ENCODE measurements around the gene CDH8. TPM values are rescaled to one million over a fixed set of nuclear protein-coding genes. Genes with fewer than 3 reads are reported as not detected.
"Not testable (repeated sequence)": the region's sequence is repeated elsewhere in the genome, so short reads cannot be mapped to it uniquely, and the experiment has no call there.

The CDH8 gene
- polyA plus RNA-seq, 3 donors, result 4.1 to 4.9 (median 4.7) TPM

DNA sequence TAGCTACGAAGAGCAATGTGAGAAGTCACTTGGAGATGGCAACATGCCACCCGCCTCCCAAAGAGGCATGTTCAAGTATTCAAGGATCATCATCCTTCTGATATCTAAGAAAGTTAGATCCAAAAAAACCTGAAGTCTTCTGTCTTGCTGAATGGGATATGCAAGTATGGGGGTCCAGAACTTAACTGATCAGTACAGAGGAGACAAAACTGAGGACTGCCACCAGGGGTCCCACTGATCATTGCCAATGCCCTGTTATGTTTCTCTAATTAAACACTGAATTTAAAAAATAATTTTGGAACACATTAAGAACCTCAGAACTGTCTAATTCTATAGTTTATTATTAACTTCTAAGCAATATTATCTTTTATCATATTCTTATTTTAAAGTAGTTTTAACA is 99.7 kb downstream of the CDH8 start:
- DNase-seq, result no peak

DNA sequence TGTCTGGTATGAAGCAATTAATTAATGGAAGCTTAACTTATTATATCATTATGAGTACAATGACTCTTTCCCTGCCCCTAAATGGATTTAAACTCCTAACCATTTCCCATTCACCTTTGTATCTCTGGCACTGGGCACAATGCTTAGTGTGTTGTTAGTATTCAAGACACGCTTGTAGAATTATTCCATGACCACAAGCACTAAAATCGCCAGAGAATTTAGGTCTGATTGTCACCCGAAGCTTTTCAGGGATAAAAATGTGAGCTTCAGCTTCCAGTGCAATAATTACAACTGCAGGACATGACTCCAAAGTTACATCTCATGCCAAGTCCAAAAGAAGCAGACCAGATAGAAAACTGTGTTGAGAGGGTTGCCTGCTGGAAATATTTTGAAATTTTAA is 101.6 kb downstream of the CDH8 start:
- no peak for DNase-seq

DNA sequence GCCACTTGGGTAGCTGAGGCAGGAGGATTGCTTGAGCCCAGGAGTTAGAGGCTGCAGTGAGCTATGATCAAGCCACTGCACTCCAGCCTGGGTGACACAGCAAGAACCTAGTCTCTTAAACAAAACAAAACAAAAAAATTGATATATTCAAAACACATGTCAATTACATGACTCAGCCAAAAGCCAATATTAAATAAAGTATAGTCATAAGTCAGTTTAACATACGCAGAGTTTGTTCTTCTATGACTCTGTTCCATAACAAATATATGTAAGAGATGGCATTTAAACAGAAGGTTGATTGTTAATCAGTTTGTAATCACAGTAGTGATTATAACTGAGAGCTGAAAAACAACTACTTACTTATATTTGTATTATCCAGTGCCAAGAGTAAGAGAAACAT is 106.5 kb downstream of the CDH8 start:
- no peak for DNase-seq

DNA sequence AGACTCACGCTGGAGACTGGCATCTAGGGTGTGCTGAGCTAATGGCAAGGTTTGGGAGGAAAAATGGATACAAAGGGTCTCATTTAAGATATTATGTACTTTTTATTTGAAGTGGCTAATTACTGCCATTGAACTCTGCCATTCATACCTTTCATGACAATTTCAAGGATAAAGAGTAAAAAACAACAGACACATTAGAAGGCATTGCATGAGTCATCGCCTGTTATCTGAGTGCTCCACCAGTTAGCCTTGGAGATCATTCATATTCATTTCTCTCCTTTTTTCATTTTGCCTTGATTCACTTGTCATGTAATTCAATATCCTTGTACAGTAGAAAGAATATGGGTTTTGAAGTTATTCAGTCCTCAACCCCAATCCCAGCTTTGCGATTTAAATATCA is 109.5 kb downstream of the CDH8 start:
- DNase-seq, result no peak

DNA sequence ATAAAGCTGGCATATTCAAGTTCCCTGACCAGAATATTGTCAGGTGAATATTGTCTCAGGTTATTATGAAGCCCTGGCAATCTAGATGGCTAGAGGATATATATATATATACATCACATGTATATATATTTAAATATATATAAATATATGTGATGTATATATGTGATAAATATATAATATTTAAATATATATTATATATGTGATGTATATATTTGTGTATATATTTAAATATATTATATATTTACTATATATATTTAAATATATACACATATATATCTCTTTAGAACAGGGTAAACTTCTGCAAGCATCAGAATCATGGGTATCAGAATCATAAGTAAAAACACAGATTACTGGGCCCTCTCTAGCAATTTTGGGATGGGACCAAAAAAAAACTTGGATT is 112.6 kb downstream of the CDH8 start:
- no peak for DNase-seq

DNA sequence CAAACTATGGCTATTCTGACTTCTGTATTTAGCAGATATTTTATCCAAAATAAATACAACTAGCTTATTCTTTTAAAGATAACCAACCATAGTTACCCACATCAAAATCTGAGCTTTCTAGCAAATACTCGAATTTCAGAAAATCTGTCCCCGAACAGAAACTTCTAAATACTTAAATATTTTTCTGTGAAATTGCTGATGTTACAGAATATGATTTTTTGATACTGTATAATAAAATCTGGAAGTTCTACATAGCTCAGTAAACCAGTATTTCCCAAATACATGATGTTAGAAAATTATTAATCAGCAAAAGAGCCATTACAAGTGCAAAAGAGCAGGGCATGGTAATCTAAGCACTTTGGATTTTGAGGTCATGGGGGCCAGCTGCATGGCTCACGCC is 114.9 kb downstream of the CDH8 start:
- DNase-seq, result no peak

DNA sequence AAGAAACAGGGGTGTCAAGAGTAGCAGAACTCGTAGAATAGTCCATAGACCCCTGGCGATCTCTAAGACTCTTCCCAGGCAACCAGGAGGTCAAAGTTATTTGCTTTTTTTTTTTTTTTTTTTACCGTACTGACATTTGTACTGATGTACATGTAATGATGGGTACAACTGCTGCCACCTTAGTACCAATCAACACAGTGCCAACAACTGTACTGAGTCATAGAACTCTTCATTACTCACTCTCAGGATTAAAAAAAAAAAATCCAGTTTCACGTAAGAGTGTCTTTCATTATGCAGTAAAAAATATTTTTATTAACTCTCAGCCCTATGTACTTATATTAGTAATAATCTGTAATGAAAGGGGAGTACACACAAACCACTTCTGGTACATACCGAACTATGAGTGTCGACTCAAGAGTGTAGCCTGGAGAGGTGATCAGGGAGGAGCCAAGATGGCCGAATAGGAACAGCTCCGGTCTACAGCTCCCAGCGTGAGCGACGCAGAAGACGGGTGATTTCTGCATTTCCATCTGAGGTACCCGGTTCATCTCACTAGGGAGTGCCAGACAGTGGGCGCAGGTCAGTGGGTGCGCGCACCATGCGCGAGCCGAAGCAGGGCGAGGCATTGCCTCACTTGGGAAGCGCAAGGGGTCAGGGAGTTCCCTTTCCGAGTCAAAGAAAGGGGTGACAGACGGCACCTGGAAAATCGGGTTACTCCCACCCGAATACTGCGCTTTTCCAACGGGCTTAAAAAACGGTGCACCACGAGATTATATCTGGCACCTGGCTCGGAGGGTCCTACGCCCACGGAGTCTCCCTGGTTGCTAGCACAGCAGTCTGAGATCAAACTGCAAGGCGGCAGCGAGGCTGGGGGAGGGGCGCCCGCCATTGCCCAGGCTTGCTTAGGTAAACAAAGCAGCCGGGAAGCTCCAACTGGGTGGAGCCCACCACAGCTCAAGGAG is 118.1 kb downstream of the CDH8 start:
- DNase-seq, result not testable (repeated sequence)

DNA sequence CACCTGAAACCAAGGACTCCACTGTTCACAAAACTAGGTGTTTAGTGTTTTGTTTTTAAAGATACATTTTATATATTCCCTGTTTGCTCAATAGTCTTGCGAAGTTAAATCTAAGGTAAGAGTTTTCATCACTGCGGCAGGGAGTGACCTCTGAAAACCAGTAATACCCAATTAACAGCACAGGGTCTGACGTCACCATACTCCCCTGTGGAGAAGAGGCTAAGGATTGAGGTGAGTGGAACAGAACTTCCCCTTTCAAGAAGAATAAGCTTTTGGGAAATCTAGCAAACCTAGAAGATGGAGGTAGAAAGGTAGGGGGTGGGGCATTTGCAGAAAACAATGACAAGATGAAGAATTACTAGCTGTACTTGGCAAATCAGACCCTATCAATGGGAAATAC is 120.7 kb downstream of the CDH8 start:
- DNase-seq, result no peak

DNA sequence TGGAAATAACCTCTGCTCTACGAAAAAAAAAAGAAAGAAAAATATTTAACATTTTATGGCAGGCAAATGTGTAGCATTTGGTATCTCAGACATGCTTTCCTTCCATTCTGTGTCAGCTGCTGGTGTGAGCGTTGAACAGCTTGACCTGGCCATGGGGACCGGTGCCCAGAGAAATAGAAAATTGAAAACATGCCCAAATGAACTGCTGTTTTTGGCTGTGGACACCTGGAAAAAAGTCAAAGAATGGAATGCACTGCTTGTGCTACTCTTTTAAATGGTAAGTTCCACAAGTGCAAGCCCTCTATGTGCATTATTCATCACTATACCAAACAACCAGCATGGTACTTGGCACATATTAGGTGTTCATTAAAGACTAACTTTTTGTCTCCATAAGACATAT is 127.2 kb downstream of the CDH8 start:
- no peak for DNase-seq

DNA sequence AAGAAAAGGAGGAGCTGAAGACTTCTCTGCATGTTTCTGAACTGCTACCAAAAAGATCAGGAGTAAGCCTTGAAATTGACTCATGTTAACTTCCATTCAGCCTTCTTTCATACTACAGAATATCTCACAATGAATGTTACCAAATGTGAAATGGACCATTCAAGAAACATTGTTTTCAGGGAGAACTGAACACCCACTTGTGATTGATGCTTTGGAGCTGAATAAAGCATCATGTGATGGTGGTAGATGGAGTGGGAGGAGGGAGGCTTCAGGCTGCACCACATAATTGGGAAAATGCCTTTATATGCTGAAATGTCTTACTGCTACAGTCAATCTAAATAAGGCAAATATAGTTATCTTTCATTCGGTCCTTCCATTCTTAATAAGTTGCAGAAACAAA is 127.8 kb downstream of the CDH8 start:
- DNase-seq, result no peak

DNA sequence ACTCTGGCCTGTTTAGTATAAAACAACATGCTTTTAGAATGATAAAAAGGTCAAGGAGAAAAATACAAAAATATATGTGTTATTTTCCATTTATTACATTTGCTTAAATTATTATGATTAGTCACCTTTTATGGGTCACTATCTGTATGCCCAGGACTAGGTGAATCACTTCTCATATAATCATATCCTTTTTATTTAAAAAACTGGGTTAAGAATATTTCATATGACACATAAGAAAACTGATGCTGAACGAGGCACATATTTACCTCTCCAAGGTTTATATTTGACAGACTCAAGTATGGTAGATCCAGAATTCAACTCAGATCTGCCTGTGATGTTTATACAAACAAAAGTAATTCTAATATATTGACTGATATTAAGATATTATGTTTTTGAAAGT is 134.5 kb downstream of the CDH8 start:
- no peak for DNase-seq

DNA sequence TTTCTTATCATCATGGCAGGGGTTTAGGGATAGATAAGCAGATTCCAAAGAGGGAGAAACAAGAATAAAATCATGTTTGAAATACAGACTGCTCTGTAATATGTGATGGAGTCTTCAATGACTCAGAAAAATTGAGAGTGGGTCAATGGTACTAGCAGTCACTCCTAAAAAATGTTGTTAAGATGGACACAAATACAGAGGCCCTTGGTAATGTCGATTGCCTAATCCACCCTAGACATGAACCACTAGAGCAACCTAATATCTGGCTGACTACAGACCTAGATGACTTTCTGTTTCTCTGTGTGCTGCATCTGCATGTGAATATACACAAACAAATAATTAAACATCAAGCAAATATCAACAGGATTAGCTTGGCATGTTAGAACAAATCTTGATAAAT is 135.8 kb downstream of the CDH8 start:
- DNase-seq, result no peak

DNA sequence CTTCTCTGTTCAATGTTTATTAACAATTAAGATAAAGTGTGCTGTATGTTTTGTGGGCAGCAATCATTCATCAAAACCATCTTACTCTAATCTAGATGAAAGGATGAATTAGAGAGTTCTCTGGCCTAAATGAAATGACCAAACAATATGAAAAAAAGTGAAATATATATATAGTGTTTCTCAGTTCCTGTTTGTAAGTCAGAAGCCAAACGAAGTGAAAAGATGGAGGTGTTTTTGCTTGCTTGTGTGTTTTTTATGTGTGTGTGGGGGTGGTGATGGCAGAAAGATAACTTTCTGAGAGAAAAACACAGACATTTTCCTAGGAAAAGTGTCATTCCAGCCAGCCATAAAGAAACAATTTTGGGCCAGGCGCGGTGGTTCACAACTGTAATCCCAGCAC is 138.6 kb downstream of the CDH8 start:
- no peak for DNase-seq

DNA sequence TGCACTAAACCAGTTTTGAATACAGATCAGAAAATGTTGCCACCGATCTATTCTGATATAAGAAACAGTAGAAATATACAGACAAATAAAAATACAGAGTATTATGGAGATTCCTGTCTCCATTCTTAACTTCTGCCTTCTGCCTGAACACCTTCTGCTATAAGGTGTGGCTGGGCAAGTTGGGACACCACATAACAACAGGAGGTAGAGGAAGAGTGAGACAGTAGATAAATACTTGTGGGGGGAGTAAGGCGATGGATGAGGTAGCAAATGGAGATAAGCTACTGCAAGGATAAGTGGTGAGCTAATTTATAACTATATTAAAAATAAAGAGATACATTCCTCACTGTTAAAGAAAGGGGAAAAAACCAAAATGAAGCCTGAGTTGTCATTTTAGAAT is 143.7 kb downstream of the CDH8 start:
- DNase-seq, result no peak

DNA sequence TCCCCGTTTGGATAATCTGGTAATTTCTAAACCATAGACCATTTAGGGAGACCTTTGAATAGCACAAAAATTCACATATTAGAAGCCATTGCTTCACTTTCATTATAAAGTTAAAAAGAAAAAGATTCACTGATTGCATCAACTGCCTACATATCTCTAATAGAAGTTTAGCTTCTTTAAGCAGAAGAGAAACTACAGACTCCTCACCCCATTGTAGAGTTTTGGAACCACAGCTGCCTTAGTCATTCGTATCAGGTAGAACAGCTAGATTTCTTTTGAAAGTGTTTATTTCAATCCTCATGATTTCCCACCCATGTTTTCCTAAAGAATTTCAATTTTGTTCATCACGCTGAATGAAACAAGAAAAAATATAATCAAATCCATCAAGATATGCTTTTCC is 144.8 kb downstream of the CDH8 start:
- no peak for DNase-seq

DNA sequence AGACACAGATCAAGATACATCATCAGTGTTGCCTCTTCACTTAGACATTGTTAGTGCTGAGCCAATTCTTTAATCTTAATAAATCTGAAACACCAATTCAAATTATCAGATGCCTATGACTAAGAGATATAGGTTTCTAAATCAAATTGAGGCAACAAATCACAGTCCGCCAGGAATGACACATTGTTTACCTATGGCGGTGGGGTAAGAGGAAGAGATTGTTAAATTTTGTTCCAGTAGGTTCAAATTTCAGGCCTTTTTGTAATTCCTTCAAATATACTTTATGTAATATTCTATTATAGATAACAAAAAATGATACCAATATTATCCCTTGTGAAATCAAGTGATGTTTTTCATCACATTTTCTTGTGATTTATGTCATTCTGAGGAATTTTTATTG is 145.9 kb downstream of the CDH8 start:
- DNase-seq, result no peak

DNA sequence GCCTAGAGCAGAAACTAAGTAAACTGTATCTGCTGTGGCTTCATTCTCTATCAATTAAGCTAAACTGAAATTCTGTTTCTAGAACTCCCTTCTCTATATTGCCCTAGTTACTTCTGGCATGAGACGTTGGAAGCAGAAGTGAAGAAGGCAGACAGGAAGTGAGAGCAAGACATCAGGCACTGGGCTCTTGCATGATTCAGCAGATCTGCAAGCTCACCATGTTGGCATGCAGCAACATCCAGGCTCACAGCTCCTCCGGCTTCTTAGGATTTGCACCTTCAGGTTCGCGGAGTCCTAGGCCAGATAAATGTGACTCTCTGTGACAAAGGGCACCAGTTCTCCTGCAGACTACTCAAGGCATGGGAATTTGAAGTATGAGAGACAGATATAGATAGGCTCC is 148.3 kb downstream of the CDH8 start:
- DNase-seq, result no peak

DNA sequence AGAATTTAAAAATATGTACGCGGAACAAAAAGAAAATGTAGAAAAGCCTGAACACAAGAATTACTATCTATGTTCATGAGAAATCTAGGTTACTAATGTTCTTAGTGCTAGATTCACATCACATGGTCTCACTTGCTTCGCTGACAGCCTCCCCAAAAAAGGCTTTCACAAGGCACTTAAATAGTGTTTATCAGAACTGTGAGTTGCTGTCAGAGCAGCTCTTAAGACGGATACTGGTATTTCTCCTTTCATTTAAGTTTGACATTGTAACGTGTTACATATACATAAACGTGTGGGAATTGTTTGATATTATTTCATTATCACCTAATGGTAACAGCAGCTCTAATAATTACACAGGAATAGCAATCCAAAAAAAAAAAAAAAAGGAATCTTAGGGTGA is 150.9 kb downstream of the CDH8 start:
- no peak for DNase-seq

DNA sequence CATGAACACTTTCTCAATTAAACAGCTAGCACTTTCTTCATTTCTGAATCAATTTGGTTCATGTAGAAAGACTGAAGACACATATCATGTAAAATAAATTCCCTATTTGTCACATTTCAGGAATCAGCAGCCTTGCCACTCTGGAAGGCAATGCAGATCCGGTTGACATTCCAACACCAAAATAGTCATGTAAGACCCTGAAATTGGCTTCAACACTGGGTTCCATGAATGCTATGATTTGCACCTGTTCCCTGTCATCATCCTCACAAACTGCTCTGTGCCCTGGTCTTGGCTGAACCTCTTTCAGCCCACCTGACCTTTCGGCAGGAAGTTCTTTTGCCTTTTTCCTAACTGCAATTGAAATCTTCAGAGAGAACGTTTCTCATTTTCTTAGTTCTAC is 156.9 kb downstream of the CDH8 start:
- DNase-seq, result no peak

DNA sequence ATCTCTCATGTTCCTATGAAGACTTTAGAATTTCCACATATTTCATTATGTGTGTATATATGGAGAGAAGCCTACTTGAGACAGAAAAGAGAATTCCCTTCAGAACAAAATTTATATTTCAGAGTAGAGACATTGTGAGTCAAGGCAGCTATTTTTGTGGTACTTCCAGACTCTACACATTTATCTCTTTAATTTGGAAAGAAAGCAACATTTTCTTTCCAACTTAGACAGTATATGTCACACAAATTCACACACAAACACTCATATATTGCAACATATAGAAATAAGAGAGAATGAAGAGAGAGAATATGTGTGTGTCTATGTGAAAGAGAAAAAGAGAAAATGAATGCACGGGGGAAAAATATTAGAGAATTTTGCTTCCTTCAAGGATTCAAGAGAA is 158.8 kb downstream of the CDH8 start:
- DNase-seq, result no peak

DNA sequence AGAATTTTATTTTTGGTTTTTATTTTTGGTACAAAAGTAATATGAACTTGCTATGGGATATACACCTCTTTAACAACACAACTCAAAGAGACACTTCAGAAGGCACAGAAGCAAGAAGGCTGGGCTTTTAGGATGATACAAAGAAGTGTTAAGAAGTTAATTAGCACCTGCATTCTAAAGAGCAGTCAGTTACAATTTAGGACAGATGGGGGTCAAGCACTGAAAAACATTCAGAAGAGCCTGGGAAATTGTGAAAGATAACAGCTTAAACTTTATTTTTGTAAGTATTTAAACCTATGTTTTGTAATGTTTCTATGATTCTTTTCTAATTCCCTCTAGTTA is 163.5 kb downstream of the CDH8 start:
- no peak for DNase-seq

DNA sequence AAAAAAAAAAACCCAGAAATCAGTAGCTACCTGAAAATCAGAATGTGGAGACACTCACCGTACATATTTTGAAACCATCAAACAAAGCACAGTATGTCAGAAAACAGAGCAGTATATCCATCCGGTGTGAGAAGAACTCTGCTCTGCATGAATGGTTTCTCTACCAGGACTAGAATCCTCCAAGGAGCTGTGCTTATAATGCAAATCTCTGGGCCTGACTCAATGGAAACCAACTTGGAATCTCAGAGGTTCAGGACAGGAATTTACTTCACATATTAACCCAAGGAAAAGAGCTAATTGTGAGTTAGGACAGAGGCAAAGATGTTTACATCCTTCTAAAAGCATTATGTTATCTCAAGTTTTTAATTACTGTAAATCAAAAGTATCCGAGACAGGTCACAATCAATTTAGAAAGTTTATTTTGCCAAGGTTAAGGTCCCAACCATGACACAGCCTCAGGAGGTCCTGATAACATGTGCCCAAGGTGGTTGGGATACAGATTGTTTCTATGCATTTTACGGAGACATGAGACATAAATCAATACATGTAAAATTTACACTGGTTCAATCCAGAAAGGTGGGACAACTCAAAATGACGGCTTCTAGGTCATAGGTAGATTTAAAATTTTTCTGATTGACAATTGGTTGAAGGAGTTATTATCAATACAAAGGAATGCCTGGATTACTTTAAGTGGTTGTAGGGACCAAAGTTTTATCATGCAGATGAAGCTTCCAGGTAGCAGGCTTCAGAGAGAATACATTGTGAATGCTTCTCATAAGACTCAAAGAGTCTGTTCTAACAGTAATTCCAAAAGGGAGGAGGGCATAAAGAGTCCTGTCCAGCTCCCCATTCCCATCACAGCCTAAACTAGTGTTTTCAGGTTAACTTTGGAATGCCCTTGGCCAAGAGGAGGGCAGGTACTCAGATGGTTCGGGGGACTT is 164.1 kb downstream of the CDH8 start:
- no peak for DNase-seq

Data from renal pelvis (tissue), 4 donors.